Activated naive CD4-positive, alpha-beta T cell treated with anti-CD3 and anti-CD28 coated beads, Interleukin-2, amount 50 U/mL, for 72 hours (primary cell): Measurements from ENCODE around the gene CCNC. TPM values are rescaled to one million over a fixed set of nuclear protein-coding genes. Genes with fewer than 3 reads are reported as not detected.
A peak's percentile ranks its signal among the peaks of the same experiment; 100 is the strongest.

Source experiments
- ATAC-seq, 2 donors: fragments of 150-1000 bp; cut with Tn5 transposase; 2 replicates each; pipeline ENCODE4 v1.10.0; 2021; ENCODE audit warnings: mild to moderate bottlenecking in 2 of 2, moderate library complexity in 2 of 2
- DNase-seq, 2 donors: peaks; one replicate each; pipeline ENCODE4 v3.0.0; 2021 to 2022; ENCODE audit warnings: low spot score in 2 of 2
- H3K27ac Mint-ChIP-seq, 2 donors: one replicate each; pipeline ENCODE4 v1.8.0; 2022; ENCODE audit warnings: mild to moderate bottlenecking in 2 of 2, mixed read lengths in 2 of 2
- H3K36me3 Mint-ChIP-seq, 2 donors: one replicate each; pipeline ENCODE4 v1.8.0; 2022; ENCODE audit warnings: mixed read lengths in 2 of 2
- H3K9me3 Mint-ChIP-seq, 2 donors: one replicate each; pipeline ENCODE4 v1.8.0; 2022; ENCODE audit warnings: mixed read lengths in 2 of 2
- total RNA-seq, 2 donors: library from RNA; stranded (reverse); gene quantifications; one replicate each; pipeline ENCODE4 v1.2.3, GENCODE V29; 2022

The CCNC gene
- total RNA-seq, 2 donors from 2014 or later = 35.2 to 63.6 TPM

DNA sequence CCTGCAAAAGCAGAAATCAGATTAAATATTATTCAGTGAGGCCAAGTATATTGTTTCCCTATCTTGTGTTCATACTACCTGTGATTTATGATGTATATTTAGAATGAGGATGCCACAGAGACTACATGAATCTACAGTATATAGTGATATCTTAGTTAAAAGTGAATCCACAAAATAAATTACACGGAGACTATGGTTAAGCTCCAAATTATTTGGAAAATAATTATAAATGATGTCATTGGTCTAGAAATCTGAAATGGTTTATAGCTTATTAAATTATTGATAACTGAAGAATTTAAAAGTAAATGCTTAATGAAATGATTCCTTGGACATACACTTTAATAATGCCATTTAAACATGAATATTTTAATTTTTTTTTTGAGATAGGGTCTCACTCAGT lies 49.0 kb downstream of the CCNC start:
- no peak for ATAC-seq
- Mint-ChIP-seq H3K27ac (no peak overlapping the region), H3K36me3 (peaks cover 0 to 13% of the 10 kb centered on the region in 2 donors), H3K9me3 (no peaks in the 10 kb centered on the region)
- DNase-seq = no peak

DNA sequence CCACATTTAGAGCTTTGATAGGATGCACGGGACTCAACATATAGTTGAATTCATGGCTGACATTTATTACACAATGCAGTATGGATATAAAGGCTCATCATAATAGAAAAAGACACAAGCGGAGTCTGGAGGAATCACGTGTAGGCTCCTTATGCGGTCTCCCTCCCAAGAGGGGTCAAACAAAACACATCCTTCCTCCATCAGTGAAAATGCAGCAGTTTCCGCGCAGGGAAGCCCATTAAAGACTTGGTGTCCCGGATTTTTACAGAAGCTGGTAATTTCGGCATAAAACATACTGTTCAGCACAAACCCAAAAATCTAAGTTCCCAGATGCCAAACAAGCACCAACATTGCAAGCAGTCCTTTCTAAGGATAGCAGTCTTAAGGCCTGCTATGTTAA lies 54.4 kb downstream of the CCNC start:
- Mint-ChIP-seq H3K27ac (peak overlapping the region in 1 of 2 donors; percentile 90), H3K9me3 (no peaks in the 10 kb centered on the region), H3K36me3 (peaks cover 0 to 5% of the 10 kb centered on the region in 2 donors)
- no peak for ATAC-seq
- DNase-seq = no peak

DNA sequence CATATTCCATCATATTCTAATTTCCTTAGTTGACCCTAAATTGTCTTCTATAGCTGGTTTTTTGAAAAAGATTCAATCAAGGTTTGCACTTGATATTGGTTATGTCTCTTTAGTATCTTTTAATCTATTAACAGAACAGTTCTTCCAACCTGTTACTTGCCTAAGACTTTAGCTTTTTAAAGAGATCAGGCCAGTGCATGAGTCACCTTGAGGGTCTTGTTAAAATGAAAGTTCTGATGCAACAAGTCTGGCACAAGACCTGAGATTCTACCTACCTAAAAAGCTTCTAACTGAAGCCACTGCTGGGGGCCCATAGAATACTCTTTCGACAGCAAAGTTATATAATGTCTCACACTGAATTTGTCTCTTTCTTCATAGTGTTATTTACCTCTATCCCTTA lies 56.4 kb downstream of the CCNC start:
- DNase-seq = no peak
- Mint-ChIP-seq H3K36me3 (peaks cover 0 to 5% of the 10 kb centered on the region in 2 donors), H3K27ac (no peak overlapping the region), H3K9me3 (no peaks in the 10 kb centered on the region)
- no peak for ATAC-seq

GRCh38 chr6:99507648-99508047 lies 60.8 kb downstream of the CCNC start:
- no peak for ATAC-seq
- Mint-ChIP-seq H3K27ac (no peak overlapping the region), H3K9me3 (no peaks in the 10 kb centered on the region)

GRCh38 chr6:99501762-99502161 lies 66.7 kb downstream of the CCNC start:
- Mint-ChIP-seq H3K27ac (no peak overlapping the region), H3K9me3 (no peaks in the 10 kb centered on the region), H3K36me3 (peaks cover 0 to 14% of the 10 kb centered on the region in 2 donors)
- ATAC-seq (no peak), DNase-seq (no peak)

More at GRCh38 chr6:99507648-99508047, 60.8 kb downstream of the CCNC start:
- no peak for DNase-seq
- peaks cover 0 to 9% of the 10 kb centered on the region in 2 donors for H3K36me3 Mint-ChIP-seq

GRCh38 chr6:99498421-99498820 lies 70.0 kb downstream of the CCNC start:
- Mint-ChIP-seq H3K36me3 (peaks cover 0 to 5% of the 10 kb centered on the region in 2 donors), H3K9me3 (no peaks in the 10 kb centered on the region), H3K27ac (no peak overlapping the region)
- DNase-seq (no peak), ATAC-seq (no peak)

GRCh38 chr6:99495466-99495865 lies 73.0 kb downstream of the CCNC start:
- H3K36me3 Mint-ChIP-seq = no peaks in the 10 kb centered on the region

More at GRCh38 chr6:99495466-99495865, 73.0 kb downstream of the CCNC start:
- ATAC-seq (no peak), DNase-seq (no peak)
- no peaks in the 10 kb centered on the region for H3K9me3 Mint-ChIP-seq
- H3K27ac Mint-ChIP-seq = no peak overlapping the region

Other genes with a start within 250 kb of the CCNC start
- not detected for gene FAXC, start 219.0 kb downstream of the CCNC start, total RNA-seq
- gene COQ3, start 174.5 kb downstream of the CCNC start, total RNA-seq = 10 to 100 TPM in 1 of 2 donors, 1 to 10 TPM in 1; 3.0 to 14.1 TPM
- 100 to 1,000 TPM; 162 to 257 TPM for gene PNISR, start 143.4 kb downstream of the CCNC start, total RNA-seq
- gene USP45, start 53.2 kb downstream of the CCNC start, total RNA-seq = 10 to 100 TPM; 10.9 to 13.4 TPM
- not detected for gene PRDM13, start 38.2 kb upstream of the CCNC start, total RNA-seq